Activated CD8-positive, alpha-beta memory T cell treated with anti-CD3 and anti-CD28 coated beads, Interleukin-2, amount 50 U/mL, for 1 hour (primary cell): ENCODE results near the gene STEAP3.

Experiments used
- DNase-seq: peaks from one replicate; pipeline ENCODE4 v3.0.0-alpha.2; 2020; ENCODE audit errors: extremely low read depth

STEAP3 gene

GRCh38 chr2:119225105-119225865 lies 1.7 kb downstream of the STEAP3 start:
- DNase-seq = no peak

DNA sequence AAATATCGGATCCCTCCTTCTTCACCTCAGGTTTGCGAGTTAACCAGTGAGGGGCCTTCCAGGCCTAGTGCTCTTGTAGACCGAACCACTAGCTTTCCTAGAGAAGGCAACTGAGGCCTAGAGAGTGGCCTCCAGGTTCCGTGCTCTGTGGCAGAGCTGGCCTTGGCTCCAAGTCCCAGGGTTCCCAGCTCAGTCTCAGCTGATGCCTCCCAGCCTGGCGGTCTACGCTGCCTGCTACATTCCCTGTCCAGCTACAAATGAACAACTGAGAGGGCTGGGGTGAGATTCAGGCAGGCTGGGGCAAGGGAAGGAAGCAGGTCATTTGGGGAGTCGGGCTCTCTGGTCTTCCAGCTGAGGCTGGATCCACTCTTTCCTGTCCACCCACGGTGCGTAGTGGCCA lies 2.3 kb downstream of the STEAP3 start:
- DNase-seq = no peak

GRCh38 chr2:119227346-119227745 lies 3.7 kb downstream of the STEAP3 start:
- no peak for DNase-seq

DNA sequence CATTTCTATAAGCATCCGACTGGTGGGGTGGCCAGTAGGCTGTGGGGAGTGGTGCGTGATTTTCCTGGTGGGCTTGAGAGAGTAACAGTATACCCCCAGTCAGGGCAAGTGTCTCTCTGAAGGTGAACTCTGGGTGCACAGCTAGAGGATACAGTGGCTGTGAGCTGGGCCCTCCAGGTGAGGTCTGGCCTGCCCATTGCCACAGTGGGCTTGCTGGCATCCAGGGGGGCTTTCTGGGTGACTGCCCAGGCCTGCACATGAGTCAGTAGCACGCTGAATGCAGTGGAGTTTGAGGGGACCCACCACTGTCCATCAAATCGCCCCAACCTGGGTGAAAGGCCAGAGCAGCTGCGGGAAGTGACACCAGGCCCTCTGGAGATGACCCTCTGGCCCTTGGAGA lies 4.5 kb downstream of the STEAP3 start:
- DNase-seq = no peak

DNA sequence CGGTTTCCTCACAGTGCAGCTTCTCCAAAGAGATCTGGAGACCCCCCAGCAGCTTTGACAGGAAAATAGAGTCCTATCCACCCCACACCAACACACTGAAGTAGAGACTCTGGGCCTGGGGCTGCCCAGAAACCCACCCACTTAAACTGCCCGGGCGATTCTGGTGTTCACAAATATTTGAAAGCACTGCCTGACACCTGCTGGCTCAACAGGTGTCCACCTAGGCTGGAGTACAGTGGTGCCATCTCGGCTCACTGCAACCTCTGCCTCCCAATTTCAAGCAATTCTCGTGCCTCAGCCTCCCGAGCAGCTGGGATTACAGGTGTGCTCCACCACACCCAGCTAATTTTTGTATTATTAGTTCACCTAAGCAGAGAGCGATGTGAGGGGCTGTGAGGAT lies 5.3 kb downstream of the STEAP3 start:
- DNase-seq = no peak

DNA sequence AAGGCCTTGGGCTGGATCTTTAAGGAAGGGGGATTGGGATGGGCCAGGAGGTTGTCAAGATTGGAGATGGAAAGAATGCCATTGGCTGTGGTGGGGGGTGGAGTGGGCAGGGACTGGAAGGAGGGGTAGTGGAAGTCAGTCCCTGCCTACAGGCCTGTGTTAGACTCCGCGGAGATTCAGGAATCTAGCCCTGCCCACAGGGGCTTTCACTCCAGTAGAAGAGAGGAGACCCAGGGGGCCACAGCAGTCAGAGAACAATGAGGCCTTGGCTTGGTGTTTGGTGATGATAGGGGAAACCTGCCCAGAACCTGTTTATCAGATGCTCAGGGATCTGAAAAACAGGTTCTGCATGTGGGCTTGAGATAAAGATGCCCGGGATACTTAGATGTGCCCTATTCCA lies 6.1 kb downstream of the STEAP3 start:
- DNase-seq = no peak

- no peak for DNase-seq
Observed at GRCh38 chr2:119230219-119231185, 6.9 kb downstream of the STEAP3 start.

- no peak for DNase-seq
Observed at GRCh38 chr2:119231975-119232665, 8.5 kb downstream of the STEAP3 start.

DNA sequence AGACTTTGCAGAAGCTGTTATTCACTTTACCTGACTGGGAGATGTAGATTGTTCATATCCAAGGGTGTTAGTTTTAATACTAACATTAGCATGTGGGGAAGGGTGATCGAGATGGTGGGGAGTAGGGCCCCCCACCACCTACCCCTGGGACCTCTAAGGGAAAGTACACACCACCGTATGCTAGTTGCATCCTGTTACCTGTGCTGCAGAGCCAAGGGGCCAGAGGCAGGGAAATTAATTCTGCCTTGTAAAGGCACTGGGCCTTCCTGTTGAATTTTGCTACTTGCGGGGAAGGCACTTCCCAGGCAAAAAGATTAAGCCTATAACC lies 9.0 kb downstream of the STEAP3 start:
- no peak for DNase-seq

GRCh38 chr2:119233326-119234020 lies 9.8 kb downstream of the STEAP3 start:
- DNase-seq = no peak

- DNase-seq = no peak
Observed at GRCh38 chr2:119234021-119235019, 10.7 kb downstream of the STEAP3 start.

- no peak for DNase-seq
Observed at GRCh38 chr2:119236796-119237195, 13.2 kb downstream of the STEAP3 start.

GRCh38 chr2:119240311-119241204 lies 16.9 kb downstream of the STEAP3 start:
- no peak for DNase-seq

DNA sequence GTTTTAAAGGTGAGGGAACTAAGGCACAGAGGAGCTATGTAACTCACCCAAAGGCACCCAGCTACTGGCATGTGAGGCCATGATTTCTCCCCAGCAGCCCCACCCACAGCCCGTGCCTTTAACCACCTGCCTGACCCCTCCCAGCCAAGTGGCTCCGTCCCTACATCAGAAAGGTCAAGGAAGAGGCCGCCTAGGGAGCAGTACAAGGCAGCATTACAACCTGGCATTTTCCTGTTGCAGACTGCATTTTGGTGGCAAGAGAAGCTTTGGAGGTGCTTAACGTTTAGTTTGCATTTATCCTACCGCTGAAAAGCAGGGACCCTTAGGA lies 17.5 kb downstream of the STEAP3 start:
- DNase-seq = no peak

DNA sequence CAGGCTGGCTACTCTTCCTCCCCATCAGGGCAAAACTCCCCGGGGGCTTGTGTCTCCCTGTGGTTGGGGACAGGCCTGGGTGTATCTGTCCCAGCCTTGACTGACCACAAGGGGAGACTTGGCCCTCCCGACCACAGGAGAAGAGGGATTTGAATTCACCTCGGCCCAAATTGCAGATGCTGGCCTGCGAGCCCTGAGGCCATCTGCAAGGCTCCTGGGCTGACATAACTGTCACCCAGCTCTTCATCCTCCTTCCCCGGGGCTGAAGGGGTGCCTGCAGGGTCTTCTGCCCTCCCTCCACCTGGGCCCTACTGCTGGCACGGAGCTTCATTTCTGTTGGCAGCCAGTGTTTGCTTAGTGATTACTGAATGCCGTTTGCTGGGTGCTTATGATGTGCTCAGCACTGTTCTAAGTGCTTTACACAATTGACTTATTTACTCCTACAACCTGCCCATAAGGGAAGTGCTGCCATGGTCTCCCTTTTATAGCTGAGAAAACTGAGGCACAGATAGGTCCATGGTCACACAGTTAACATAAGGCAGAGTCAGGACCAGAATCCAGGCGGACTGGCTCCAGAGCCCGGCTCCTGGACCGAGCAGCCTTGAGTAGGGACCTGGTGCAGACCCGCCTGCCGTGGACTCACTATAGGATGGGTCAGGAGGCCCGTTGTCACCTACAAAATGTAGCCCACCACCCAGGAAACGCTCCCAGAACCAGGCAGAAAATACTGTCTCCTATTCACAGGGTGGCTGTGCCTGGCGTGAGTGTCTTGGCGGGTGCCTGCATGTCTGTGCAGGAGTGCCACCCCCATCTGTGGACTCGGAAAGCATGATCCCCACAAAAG lies 18.9 kb downstream of the STEAP3 start:
- DNase-seq = no peak

DNA sequence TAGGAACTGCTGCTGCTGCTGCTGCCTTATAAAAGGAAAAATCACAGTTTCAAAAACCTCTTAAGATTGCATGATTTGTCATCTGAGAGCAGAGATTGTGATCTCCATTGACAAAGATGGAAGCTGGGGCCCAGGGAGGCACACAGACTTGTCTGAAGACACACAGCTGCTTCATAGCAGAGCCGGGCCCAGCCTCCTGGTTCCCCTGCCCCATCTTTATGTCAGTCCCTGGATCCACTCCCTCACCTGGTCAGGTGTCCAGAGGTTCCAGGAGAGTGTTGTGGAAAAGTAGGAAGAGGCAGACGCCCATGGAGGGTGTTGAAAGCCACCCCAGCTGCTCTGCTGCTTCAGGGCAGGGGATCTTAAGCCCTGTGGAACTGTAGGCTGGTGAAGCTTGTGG lies 20.0 kb downstream of the STEAP3 start:
- DNase-seq = no peak

GRCh38 chr2:119245076-119245840 lies 21.6 kb downstream of the STEAP3 start:
- no peak for DNase-seq

DNA sequence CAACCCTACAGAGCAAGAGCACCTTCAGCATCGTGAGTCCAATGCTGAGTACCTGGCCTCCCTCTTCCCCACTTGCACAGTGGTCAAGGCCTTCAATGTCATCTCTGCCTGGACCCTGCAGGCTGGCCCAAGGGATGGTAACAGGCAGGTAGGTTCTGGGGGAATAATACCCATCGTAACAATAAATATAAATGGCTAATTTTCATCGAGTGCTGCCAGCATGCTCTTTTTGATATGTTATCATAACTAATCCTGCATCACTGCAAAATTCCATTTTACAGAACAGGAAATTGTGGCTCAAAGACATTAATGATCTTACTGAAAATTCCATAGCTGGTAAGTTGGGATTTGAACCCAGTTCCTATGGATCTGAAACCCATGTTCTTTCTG lies 22.2 kb downstream of the STEAP3 start:
- DNase-seq = no peak
